GM18505 (cell line): ENCODE measurements around the gene KRT13.

Experiments used
- ATAC-seq: cut with Tn5 transposase; IDR thresholded peaks from one replicate; pipeline ENCODE4 v1.9.1; 2021; ENCODE audit not compliant: unreplicated experiment
- POLR2A ChIP-seq: IDR thresholded peaks from 4 replicates; pipeline ENCODE4 v1.6.1; 2011; ENCODE audit warnings: borderline replicate concordance; ENCODE audit not compliant: insufficient read depth, insufficient read length; ENCODE audit errors: extremely low read depth

The KRT13 gene

GRCh38 chr17:41518789-41519449, 13.5 kb upstream of the KRT13 start, which contains the start of gene KRT15:
KRT15 (minus strand) TSS chr17:41518890; CDS start chr17:41518827, 63 bp downstream.
- no peak for ATAC-seq
- no peak for TF ChIP-seq POLR2A

- no peak for TF ChIP-seq POLR2A
- no peak for ATAC-seq
Observed at GRCh38 chr17:41518031-41518430, 12.6 kb upstream of the KRT13 start.

GRCh38 chr17:41516830-41517283, 11.4 kb upstream of the KRT13 start:
- no peak for ATAC-seq
- no peak for TF ChIP-seq POLR2A

- no peak for TF ChIP-seq POLR2A
- ATAC-seq: no peak
Observed at GRCh38 chr17:41516147-41516829, 10.9 kb upstream of the KRT13 start.

GRCh38 chr17:41513168-41513547, 7.7 kb upstream of the KRT13 start:
- TF ChIP-seq POLR2A: no peak
- ATAC-seq: no peak

- no peak for TF ChIP-seq POLR2A
Observed at GRCh38 chr17:41512546-41513167, 7.2 kb upstream of the KRT13 start.

GRCh38 chr17:41511716-41512115, 6.3 kb upstream of the KRT13 start:
- no peak for ATAC-seq
- TF ChIP-seq POLR2A: no peak

More at GRCh38 chr17:41512546-41513167, 7.2 kb upstream of the KRT13 start:
- no peak for ATAC-seq

- no peak for ATAC-seq
- TF ChIP-seq POLR2A: no peak
Observed at GRCh38 chr17:41511116-41511515, 5.7 kb upstream of the KRT13 start.

GRCh38 chr17:41510251-41511065, 5.0 kb upstream of the KRT13 start:
- no peak for ATAC-seq
- no peak for TF ChIP-seq POLR2A

- ATAC-seq: no peak
- TF ChIP-seq POLR2A: no peak
Observed at GRCh38 chr17:41507315-41507880, 2.0 kb upstream of the KRT13 start.

GRCh38 chr17:41505809-41506767, 676 bp upstream of the KRT13 start:
- no peak for ATAC-seq
- TF ChIP-seq POLR2A: no peak
